ENCODE results near the gene PPP2R2C.

The PPP2R2C gene

GRCh38 chr4:6375620-6376295, 96.7 kb downstream of the PPP2R2C start:
- DNase-seq = no peak

DNA sequence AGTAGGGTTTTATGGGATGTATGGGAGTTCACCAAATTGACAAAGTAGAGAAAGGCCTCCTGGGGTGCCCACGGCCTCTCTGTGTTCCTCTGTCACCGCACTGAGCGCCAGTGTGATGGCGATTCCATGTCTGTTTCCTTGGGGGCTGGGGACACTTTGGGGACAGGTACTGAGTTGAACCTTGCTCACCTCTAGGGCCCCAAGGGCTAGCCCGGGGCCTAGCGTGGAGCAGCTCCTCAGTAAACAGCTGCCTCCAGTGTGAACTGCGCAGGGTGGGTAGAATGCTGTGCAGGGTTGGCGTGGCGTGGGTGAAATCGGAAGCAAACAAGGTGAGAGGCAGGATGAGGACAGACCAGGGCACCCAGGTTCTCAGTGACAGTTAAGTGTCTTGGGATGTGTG, 97.8 kb downstream of the PPP2R2C start:
- no peak for DNase-seq

DNA sequence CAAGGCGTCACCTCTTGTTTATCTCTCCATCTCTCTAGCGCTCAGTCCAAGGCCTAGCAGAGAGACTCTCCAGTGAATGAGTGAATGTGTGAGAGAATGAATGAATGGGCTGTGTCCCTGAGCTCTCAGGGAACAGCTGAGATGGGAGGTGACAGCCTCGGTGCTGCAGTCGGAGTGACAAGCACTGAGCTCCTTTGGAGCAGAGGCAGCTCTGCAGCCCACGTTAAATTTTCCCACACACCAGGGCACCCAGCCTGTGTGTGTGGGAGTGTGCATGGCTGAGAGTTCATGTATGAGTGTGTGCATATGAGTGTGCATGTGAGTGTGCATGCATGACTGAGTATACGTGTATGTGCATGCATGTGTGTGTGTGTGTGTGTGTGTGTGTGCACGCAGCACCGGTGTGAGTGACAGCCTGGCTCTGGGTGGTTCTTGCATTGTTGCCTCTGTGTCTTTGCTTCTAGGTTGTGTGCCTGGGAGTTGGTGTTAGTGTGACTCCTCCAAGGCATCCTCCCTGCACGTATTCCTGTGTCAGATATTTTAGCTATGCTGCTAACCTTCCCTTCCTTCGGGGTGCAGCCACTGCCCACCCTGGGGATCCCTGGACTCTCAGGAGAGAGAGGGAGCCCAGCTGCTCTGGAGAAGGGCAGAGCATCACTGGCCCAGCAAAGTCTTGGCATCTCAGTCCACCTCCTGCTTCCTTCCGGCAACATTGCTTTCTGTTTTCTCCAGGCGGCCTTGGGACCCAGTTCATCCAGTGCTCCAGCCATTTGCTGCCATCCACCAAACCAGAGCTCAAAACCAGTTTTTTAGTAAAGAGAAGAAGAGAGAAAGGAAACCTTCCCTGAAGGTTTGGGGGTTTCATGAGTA, 98.6 kb downstream of the PPP2R2C start:
- no peak for DNase-seq

DNA sequence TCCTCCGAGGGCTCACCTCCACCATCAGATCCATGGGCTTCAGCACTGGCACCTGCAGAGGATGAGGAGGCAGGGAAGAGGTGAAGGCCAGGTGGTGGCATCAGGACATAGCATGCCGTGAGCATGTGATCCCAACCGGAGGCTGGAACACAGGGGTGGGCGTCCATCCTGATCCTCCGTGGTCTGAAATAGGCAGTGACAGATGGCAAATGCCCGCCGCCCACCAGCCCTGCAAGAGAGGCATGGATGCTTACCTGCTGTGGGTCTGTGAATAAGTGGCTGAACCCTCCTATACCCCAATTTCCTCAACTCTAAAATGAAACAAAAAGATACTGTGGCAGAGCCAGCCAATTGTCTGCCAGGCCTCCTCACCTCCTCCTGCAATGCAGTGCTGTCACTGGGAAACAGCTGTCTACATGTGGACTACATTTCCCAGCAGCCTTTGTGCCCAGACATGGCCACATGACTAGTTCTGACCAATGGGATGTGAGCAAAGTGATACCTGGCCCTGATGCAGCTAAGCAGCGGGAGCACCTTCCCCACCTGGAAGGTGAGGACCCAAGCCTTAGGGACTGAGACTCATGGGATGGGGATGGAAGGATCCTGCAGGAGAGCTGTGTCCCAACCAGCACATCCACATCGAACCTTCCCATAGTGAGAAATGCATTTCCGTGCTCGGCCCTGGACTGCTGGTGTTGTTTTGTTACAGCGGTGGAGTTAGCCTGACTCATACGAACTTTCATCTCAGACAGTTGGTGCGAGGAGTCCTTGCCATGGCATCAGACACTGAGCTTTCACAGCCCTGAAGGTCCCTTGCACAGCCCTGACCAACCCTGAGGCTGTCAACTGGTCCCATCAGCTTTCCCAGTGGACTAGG, 99.5 kb downstream of the PPP2R2C start:
- DNase-seq = peak in 1 of 6 experiments; percentile 6

- DNase-seq = no peak
Observed at GRCh38 chr4:6371812-6372211, 100.6 kb downstream of the PPP2R2C start.

DNA sequence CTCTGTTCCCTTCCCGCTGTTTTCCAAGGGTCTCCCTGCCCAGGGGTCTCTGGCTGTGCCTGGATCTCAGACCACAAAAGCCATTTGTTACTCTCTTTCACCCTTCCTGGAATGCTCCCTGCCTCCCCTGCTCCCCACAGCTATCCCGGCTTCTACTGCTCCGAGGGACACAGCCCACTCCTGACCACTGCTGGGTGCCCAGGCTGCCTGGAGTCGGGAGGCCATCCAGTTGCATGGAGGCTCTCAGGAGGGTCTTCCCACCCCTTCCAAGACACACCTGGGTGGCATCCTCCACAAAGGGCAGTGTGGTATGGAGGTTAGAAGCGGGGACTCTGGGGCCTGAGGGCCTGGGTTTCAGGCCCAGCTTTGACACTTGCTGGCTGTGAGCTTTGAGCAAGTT, 101.1 kb downstream of the PPP2R2C start:
- DNase-seq = no peak

DNA sequence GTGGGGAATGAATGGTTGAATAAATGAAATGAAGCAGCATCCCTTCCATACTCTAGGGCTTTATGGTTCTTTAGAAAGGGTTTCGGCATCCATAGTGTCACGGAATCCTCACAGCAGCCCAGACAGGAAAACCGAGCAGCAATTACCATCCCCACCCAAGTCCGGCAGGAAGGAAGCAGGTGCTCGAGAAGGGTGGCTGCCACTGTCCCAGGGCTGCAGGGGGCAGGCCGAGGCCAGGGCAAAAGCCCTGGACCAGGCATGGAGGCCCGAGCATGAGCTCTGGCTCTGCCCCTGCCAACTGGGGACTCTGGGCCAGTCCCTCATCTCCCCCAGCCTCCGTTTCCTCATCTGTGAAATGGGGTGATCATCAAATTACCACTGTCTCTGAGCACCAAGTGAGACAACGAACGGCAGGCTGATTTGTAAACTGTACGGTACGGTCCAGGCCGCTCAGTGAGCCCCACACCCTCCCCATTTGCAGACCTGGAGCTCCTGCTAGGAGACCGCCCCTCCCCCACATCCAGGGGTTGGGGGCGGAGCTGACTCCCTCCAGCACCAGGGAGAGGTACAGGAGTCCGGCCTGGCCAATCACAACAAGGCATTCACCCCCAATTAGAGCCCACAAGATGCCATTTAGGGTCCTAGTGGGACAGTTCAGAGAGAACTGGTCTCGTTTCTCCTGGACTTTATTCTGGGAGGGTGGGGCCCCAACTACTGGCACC, 102.3 kb downstream of the PPP2R2C start:
- DNase-seq = no peak

DNA sequence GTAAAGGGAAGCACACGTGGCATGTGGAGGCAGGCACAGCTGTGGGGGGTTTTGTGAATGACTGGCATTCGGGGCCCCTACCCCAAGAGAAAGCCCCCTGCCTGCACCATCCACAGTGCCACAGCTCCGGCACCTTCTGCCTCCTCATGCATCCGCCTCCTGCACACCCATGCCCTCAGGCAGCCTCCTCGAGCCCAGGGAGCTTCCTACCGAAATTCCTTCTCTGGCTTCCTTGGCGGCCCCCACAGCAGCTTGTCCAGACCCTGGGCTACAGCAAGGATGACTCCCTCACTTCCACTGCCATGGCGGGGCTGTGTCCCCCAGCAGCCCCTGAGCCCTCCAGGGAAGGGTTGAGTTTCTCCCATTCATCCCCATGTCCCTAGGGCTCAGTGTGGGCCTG, 102.9 kb downstream of the PPP2R2C start:
- DNase-seq = no peak

DNA sequence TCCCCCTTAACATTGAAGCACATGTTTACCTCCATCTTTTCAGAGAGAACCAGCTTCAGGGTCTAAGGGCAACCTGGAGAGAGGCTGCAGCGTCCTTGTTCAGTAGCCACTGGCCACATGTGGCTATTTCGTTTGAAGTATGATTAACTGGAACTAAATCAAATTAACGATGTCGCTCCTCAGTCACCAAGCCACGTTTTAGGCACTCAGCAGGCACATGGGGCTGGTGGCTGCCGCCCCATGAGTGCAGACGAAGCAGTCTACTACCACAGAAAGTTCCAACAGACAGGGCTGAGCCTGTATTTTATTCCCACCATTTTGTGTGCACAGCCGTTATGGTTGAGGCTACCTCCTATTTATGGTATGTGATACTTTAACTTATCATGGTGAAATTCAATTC, 103.4 kb downstream of the PPP2R2C start:
- no peak for DNase-seq

- no peak for DNase-seq
Observed at GRCh38 chr4:6368601-6369000, 103.8 kb downstream of the PPP2R2C start.

GRCh38 chr4:6368096-6368495, 104.3 kb downstream of the PPP2R2C start:
- no peak for DNase-seq

DNA sequence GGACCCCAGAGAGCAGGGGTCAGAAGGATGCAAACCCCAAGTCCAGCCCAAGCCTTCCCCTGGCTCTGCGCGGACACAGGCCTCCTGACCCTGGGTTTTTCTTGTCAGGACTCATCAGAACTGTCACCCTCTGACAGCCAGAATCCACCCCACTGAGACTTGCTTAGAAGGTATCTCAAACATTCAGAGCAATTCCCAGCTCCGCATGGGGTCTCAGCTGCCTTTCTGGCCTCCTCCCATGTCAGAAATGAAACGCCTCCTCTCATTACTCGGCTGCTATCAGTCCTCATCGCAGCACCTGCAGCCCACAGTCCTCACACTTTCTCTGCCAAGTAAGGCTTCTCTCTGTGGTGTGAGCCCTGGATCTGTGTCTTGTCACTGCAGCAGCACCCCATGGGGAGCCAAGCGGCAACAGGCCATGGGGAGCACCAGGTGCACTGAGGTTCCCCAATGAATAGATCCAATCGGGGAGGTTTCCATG, 105.0 kb downstream of the PPP2R2C start:
- DNase-seq = no peak

GRCh38 chr4:6366581-6366980, 105.8 kb downstream of the PPP2R2C start:
- no peak for DNase-seq

DNA sequence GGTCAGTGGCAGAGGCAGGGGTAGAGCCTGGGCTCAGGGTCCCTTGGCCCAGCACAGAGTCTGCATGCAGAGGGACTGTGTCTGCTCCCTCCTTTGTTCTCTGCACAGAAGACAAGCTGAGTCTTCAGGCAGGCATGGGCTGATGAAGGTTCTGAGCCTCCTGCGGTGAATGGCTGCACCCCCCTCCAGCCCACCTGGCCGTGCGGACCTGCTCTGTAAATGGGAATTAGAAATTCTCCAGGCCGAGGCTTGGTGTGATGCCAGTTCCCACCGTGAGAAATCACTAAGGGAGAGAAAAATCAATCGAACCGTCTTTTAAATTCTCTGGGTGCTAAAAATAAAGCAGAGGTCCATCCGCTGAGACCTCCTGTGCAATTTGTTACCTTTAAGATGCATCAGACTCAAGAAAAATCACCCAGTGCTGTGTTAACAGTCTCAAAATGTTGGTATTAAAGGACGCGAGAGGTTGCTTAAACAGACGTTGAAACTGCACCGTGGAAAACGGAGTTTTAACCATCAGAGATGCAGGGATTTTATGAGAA, 106.8 kb downstream of the PPP2R2C start:
- no peak for DNase-seq

- no peak for DNase-seq
Observed at GRCh38 chr4:6364581-6364980, 107.8 kb downstream of the PPP2R2C start.

DNA sequence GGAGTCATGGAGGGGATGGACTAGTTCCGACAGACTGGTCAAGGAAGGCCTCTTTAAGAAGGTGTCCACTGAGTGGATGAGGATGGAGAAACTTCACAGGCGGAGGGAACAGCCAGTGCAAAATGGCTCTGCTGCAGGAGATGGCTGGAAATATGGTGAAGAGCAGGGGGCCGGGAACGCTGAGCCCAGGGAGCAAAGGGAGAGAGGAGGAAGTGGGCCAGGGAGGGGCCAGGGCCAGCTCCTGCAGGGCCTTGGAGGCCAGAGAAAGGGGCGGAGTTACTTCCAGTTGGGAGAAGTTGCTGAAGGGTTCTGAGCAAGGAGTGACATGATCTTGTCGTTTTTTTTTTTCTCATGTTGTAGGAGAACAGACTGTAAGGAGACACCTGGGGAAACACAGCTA, 108.3 kb downstream of the PPP2R2C start:
- DNase-seq = no peak

- no peak for DNase-seq
Observed at GRCh38 chr4:6362896-6363295, 109.5 kb downstream of the PPP2R2C start.

GRCh38 chr4:6362243-6362885, 110.0 kb downstream of the PPP2R2C start:
- no peak for DNase-seq

GRCh38 chr4:6361076-6361784, 111.2 kb downstream of the PPP2R2C start:
- DNase-seq = no peak

DNA sequence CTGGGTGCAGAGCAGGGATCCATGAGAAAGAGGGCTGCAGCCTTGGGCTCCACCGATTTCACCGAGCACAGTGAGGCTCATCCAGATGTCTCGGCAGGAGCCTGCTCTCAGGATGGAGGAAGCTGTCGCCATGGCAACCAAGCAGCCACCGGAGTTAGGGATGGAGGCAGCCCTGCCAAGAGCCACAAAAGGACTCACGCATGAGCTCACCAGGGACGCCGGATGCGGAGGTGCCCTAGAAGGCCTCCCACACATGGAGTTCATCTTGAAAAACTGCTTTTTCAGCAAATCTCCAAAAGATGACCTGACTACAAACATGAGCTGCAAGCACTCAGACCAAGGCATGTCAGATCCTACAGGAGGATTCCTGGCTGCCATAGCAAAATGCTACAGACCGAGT, 112.0 kb downstream of the PPP2R2C start:
- no peak for DNase-seq

Measured in stimulated activated naive CD4-positive, alpha-beta T cell (primary cell).